Measurements from ENCODE around the gene SNAI3.

The SNAI3 gene

DNA sequence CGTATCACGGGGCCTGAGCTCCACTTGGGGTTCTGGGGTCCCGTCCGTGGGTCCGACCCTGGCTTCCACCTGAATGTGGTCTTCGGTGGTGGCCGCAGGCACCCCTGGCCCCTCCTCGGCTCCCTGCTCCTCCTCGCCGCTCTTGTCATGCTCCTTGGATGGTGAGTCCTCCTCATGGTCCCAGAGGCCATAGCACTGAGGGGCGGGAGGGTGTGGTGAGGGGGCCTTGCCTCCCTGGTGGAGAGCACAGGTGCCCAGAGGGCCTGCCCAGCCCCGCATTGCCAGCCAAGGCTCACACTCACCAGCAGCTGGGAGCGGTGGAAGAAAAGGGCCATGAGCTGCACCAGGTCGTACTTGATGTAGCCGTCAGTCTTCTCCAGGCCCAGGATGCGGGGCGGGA, 34.9 kb upstream of the SNAI3 start:
- no peak for DNase-seq

DNA sequence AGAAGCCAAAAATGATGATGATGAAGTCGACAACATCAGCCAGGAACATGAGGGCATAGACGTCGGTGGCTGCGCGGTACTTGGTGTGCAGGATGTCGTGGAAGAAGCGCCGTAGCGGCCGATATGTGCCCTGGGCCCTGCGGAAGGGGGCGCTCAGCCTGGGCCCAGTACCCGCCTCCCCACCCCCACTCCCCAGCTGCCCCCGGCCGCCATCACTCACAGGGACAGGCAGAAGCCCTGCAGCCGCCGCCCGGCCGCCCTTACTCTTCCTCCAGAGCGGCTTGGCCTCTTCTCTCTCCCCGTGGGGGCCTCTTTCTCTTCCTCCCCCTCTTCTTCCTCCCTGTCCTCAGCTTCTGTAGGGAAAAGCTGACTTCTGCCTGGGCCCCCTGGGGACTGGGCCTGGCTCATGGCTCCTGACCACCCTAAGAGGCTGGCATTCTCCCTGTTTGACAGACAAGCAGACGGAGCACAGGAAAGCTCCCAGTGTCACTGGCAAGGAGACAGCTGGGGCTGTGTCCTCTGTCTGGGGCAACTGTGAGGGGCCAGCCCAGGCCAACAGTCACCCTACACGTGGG, 34.2 kb upstream of the SNAI3 start:
- no peak for DNase-seq

DNA sequence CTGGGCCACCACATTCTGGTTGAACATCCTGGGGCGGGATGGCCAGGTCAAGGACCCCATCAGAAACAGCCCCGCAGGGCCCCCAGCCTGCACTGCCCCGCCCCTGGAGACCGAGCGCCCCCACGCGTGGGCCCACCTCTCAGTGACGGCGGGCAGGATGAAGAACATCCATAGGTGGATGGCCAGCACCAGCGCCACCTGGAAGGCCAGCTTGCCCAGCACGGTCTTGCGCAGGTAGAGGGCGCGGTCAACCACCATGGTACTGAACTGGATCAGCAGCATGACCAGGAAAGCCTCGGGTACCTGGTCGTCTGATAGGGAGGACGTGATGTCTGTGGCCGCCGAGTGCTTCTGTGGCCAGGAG, 33.6 kb upstream of the SNAI3 start:
- DNase-seq: no peak

DNA sequence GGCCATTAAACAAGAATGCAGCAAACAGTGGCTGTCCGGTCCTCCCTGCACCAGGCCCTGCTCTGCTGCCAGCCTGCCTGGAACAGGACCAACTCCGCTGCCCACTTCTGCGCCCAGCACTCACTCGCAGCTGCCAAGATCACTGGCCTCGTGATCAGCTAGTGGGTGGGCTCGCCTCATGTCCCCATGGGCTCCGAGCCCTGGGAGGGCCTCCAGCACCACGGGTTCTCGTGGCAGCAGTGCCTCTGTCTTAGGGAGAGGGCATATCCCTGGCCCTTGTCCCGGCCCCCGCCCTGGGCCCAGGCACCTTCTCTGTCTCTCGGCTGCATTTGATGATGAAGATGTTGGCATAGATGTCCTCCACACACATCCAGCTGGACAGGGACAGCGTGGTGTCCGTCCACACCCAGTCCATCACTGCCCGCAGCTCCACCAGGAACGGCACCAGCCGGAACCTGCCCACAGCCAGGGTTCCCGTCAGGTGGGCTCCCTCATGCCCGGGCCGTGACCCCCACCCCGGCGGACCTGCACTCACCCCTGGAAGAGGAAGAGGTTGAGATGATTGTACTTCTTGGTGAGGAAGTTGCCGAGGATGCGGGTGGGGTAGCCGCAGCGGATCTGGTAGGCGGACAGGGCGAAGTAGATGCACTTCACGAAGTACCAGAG, 33.1 kb upstream of the SNAI3 start:
- no peak for DNase-seq

DNA sequence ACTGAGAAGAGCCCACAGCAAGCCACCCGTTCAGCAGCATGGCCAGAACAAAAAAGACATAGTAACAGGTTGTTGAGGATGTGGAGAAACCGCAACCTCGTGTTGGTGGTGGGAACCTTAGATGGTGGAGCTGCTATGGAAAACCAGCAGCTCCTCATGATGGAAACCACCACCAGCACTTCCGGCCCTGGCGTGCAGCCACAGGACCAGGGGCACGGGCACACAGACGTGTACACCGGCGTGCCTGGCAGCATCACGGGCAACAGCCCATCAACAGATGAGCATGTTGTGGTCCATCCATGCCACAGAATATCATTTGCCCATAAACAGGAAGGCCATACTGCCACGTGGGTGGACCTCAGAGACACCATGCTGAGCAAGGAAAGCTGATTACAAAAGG, 31.9 kb upstream of the SNAI3 start:
- DNase-seq: no peak

DNA sequence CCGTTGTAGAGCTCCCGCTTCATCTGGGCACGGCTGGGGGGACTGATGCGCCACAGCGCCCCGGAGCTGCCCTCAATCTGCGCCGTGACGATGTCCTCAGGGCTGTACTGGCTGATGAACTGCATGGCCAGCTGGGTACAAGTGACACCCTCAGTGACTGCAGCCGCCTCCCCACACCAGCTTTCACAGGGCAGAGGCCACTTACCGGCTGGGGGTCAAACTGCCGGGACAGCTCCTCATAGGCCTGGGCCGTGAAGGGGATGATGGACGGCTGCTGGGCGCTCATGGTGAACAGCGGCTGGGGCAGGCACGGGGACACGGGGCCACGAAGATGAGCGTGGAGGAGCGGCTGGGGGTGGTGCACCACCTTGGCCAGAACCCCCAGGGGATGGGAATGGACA, 30.3 kb upstream of the SNAI3 start:
- DNase-seq: no peak

DNA sequence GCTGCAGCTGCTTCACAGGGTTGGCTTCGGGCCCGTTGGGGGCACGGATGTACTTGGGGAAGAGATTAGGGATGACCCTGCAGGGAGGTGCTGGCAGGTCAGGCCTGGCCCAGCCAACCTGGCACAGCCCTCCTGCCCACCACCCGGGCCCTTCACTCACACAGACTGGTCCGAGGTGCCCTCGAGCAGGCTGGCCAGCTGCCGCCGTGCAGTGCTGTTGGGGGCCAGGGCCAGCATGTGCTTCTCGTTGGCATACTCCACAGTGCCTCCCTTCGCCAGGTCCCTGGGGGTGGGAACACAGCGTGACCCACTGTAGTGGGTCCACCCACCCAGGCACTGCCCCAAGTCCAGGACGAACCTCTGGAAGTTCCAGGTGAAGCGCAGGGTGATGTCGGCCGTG, 29.9 kb upstream of the SNAI3 start:
- no peak for DNase-seq

DNA sequence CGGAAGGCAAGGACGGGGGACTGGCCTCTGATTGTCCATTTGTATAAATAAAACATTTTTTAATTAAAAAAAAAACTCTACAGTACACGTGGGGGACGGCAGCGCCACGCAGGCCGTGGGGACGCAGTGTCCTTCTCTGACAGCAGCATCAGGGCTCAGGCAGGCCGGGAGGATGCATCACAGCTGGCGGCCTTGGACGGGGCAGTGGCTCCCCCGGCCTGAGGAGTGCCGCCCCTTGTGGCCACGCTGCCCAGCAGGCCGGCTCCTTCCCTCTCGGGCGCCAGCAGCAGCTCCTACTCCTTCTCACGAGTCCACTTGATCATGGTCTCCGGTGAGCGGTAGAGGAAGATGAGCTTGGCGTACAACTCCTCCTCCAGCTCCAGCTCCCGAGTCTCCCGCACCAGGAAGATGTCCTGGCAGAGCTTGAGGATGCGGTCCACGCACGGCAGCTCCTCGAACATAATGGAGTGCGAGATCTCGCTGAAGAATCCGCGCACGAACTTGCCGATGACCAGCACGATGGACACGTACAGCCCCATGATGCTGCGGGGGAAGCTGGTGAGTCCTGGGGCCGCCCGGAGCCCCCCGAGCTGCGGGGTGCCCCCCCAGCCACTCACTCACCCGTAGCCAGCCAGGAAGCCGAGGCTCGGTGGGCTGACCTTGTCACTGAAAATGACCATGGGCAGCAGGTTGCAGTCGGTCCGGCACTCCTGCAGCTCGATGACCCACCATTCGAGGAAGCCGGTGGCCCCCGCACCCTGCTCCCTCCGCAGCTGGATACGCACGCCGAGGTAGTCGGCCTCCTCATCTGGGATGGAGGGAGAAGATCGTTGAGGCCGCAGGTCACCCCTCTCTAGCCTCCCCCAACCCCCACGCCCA, 29.2 kb upstream of the SNAI3 start:
- no peak for DNase-seq

DNA sequence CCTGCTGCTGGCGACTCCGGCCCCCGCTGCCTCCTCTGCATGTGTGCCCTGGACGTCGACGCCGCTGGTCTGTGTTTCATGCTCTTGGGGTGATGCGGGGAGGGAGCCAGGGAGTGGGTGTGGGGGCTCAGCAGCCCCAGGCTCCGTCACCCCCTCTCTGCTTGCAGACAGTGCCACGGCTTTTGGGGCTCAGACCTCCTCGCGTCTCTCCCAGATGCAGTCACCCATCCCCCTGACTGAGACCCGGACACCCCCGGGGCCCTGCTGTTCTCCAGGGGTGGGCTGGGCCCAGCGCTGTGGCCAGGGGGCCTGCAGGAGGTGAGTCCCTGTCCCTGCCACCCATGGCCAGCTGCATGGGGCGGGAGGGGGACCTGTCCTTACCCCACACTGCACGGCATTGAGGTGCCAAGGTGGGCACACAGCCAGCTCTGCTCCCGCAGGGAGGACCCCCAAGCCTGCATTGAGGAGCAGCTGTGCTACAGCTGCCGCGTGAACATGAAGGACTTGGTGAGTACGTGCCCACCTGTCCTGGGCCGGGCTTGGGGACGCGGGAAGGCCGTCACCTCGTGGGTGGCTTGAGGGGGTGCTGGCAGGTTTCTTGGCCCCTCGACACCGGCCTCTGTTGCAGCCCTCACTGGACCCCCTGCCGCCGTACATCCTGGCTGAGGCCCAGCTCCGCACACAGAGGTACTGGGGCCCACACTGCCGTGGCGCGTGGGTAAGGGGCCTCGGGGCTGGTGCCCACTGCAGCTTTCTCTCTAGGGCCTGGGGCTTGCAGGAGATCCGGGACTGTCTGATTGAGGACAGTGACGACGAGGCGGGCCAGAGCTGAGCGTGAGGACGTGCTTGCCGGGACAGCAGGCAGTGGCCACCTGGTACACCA, 28.4 kb upstream of the SNAI3 start:
- DNase-seq: no peak

DNA sequence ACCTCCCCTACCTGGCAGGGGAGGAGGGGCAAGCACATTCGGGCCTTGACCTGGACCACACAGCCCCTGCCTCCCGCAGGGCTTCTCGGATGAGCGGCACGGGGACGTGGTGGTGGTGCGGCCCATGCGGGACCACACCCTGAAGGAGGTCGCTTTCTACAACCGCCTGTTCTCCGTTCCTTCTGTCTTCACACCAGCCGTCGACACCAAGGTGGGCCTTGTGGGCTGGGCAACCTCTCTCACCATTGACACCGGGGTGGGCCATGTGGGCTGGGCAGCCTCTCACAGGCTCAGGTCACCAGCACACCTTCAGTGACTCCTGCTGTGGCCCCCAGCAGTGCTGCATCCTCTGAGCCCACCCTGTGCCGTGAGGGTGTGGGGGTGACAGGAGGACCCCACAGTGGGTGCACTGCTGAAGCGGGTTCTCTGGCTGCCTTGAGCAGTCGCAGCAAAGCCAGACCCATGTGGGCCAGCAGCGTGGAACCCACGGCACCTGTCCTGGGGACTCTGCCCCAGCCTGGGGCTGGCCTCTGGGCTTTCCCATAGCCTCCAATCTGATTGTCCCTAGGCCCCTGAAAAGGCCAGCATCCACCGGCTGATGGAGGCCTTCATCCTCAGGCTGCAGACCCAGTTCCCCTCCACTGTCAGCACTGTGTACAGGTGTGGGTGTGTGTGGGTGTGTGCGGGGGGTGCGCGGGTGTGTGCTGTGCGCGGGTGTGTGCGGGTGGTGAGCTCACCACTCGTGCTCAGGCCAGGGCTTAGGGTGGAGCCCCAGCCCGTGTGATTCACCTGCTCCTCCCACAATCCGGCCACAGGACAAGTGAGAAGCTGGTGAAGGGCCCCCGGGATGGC, 27.5 kb upstream of the SNAI3 start:
- DNase-seq: no peak

DNA sequence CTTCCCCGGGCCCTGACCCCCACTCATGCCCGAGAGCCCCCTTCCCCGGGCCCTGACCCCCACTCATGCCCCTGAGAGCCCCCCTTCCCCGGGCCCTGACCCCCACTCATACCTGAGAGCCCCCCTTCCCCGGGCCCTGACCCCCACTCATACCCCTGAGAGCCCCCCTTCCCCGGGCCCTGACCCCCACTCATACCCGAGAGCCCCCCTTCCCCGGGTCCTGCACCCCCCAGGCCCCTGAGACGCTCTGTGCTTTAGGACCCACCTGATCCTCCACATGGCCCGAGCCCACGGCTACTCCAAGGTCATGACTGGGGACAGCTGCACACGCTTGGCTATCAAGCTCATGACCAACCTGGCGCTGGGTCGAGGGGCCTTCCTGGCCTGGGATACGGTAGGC, 26.7 kb upstream of the SNAI3 start:
- DNase-seq: no peak

DNA sequence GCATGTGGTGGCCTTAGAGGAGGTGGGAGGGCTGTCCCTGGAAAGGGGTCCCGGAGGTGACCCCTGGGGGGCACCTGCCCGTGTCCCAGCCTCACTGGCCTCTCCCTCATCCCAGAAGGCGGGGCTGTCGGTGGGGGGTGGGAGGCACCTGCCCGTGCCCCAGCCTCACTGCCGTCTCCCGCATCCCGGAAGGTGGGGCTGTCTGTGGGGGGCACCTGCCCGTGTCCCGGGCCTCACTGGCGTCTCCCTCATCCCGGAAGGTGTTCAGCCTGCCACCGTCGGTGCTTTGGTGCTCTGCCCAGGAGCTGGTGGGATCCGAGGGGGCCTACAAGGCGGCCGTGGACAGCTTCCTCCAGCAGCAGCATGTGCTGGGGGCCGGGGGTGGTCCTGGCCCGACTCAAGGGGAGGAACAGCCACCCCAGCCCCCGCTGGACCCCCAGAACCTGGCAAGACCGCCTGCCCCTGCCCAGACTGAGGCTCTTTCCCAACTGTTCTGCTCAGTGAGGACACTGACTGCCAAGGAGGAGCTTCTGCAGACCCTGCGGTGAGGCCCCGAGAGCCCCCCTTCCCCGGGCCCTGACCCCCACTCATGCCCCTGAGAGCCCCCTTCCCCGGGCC, 26.2 kb upstream of the SNAI3 start:
- DNase-seq: no peak

DNA sequence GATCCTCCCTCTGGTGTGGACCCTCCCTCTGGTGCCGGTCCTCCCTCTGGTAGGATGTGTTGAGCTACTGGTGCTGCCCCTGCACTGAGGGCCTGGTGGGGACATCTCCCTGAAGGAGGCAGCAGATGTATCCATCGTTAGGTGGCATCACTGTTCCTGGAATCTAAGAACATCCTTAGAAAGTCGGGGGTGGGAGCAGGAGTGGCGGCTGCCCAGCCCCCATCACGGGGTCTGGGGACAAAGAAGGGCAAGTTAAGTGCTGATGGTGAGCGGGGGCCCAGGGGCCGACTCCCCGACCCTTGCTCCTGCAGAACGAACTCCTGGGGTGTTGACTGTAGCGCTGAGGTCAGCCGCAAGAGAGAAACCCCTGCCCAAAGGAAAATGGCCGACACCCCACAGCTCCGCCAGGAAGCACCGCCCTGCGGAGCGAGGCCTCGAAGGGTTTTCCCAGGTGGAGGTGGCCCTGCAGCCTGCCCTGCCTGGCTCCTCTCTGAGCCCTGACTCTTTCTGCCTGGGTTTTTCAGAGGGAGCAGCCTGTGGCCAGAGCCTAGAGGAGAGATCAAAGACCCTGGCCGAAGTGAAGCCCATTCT, 25.5 kb upstream of the SNAI3 start:
- DNase-seq: no peak

DNA sequence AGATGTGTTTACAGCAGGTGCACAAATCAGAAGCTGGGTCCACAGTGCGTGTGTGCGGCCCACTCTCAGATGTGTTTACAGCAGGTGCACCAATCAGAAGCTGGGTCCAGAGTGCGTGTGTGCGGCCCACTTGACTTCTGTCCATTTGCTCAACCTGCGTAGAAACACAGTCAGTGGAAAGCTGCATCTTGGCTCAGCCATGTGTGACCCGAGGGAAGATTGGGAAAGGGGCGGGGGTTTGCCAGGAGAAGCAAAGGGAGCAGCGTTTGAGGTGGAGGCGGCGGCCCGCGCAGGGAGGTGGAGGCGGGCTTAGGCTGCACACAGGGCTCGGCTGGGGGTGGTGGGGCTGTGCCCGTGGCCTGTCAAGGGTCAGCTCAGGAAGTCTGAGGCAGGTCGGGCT, 24.2 kb upstream of the SNAI3 start:
- no peak for DNase-seq

DNA sequence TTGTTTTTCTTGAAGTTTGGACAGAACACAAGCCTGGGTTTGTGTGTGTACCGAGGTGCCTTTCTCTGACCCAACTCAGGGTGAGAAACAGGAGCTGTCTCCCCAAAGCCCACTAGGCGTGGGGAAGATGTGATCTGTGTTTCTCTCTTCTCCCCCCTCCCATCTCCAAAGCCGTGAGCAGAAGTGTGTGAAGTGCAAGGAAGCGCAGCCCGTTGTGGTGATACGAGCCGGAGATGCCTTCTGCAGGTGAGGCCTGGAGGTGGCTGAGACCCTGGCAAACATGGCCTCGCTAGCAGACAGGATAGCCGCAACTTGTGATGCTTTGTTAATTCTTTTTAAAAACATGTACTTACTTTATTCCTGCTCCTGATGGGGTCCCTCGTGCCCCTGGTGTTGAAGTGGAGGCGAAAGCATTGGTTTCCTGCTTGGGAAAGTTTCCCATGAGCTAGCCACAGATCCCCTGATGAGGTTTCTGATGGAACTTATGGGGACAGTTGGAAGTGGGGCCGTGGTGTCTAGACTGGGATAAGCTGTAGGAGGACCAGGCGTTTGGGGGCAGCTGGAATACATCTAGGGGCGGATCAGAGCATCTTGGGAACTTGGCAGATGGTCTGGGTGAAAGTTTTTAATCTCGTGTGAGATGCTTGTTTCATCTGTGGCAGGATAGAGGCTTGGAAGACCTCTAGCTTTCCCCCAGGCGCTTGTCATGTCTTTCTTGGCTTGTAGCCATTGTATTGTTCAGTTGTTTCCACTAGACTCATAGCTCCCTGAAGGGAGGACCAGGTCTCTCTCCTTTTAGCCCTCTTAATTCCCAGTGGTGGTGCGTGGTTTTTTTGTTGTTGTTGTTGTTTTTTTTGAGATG, 20.9 kb upstream of the SNAI3 start:
- DNase-seq: no peak

DNA sequence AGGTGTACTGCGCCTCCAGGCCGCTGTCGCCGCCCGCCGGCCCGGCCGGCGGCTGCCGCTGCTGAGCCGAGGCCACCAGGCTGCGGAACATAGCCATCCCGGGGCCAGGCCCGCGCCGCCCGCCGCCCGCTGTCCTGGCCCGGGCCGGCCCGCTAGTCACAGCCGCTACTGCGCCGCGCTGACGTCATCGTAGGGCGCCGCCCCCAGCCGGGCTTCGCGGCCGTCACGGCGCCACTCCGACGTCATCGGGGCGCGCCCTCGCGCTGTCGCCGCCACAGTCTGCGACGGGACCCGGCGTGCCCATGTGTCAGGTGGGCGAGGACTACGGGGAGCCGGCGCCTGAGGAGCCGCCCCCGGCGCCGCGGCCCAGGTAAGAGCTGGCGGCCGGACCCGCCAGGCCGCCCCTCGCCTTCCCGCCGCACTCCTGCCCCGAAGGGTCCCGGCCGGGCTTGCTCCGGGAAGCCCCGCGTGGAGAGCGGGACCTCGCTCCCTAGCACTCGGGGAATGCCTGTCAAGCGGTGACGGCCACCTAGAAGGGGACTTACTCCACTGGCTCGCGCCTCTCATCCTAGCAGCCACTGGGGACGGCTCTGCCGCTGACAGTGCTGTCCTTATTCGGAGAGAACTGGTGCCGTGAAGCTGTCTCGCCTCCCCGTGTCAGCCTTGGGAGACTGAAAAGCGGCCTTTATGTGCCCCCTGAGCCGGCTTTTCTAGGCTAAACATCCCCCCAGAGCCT, 20.1 kb upstream of the SNAI3 start, which contains the start of the genes CTU2 and RNF166:
TSS of gene CTU2 (plus strand) at position 275 of the 736 bp plus-strand sequence. CDS start at position 303, 28 bp downstream.
TSS of gene RNF166 (minus strand) at position 180 of the 736 bp plus-strand sequence. CDS start at position 97, 83 bp downstream.
- DNase-seq: peak; percentile 99

DNA sequence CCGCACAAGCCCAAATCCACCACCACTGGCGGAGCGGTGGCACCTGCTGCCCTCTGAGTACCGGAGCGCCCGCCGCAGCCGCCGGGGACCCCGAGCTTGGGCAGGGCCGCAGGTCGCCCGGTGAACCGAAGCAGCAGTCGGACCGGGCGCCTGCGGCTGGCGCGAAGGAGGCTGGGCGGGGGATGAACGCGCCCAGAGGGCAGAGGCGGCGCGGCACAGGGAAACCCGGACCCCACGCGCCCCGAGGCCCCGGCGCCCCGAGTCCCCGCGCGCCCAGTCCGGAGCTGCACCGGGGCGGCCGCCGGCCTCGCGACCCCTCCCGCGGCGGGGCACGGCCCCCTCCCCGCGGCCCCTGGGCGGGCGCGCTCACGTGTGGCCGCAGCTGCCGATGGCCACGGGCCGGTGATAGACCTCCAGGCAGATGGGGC, 19.5 kb upstream of the SNAI3 start:
- DNase-seq: no peak

DNA sequence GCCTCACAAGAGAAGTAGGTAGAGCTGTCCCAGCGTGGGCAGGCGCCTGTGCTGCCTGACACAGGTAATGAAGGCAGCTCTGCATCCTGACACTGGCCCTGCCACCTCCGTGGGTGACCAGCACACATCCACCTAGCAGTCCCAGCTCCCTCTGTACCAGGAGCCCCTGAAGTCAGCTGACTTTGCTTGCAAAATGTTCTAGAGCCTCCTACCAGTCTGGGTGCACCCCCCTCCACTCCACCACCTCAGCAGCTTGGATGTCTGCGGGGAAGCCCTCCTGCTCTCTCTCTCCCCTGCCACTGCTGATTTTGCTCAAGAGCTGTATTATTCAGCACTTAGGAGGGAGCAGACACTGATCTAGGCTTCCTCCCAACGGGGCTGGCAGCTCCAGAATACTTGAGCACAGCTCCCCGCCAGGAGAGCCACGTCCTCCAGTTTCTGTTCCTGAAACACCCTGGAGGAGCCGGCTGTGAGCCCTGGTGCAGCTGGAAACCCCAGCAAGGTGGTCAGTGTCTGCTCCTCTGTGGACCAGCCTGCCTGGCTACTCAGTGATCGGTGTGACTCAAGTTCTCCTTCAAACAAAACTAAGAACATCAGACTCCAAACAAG, 18.9 kb upstream of the SNAI3 start:
- no peak for DNase-seq
